Ascending aorta (tissue), 2 donors: Measurements from ENCODE around the gene GRHL3. TPM values are rescaled to one million over a fixed set of nuclear protein-coding genes. Genes with fewer than 3 reads are reported as not detected.

Experiments
- DNase-seq, 2 donors: peaks; one replicate each; pipeline ENCODE4 v3.0.0-alpha.2; 2019; ENCODE audit warnings: low spot score in 2 of 2
- H3K27ac ChIP-seq, 2 donors: fragments of 200-600 bp; sonication (generic); one replicate each; pipeline ENCODE4 v1.5.1; 2016 to 2017; ENCODE audit warnings: mild to moderate bottlenecking in 1 of 2
- H3K27me3 ChIP-seq: fragments of 200-600 bp; sonication (generic); one replicate; pipeline ENCODE4 v1.5.1; 2017
- H3K36me3 ChIP-seq, 2 donors: fragments of 200-600 bp; sonication (generic); one replicate each; pipeline ENCODE4 v1.5.1; 2016
- H3K4me1 ChIP-seq, 2 donors: fragments of 200-600 bp; sonication (generic); one replicate each; pipeline ENCODE4 v1.5.1; 2016 to 2017; ENCODE audit warnings: mild to moderate bottlenecking in 1 of 2
- H3K4me3 ChIP-seq, 2 donors: fragments of 200-600 bp; sonication (generic); one replicate each; pipeline ENCODE4 v1.5.1; 2016 to 2017; ENCODE audit warnings: mild to moderate bottlenecking in 1 of 2
- H3K9me3 ChIP-seq, 2 donors: fragments of 200-600 bp; sonication (generic); one replicate each; pipeline ENCODE4 v1.5.1; 2016
- intact Hi-C: fragments of 100-400 bp; cut with DNase I; formaldehyde crosslinking; loops from one replicate; pipeline ENCODE4 v1.15.1; 2023
- total RNA-seq: library from RNA; depleted of rRNA; stranded (reverse); fragments of >200 nt; gene quantifications from one replicate; pipeline ENCODE4 v1.1.0, GENCODE V29; 2016
- TF ChIP-seq, protein P1 (sequence below), 3 experiments: fragments of 200-600 bp in 2 of 3; fragments of 450-650 bp in 1 of 3; sonication (generic) in 2 of 3; IDR thresholded peaks; one replicate each; pipeline ENCODE4 v1.5.1; 2016 to 2019; ENCODE audit warnings: antibody characterized with exemption in 3 of 3, mild to moderate bottlenecking in 1 of 3, moderate library complexity in 1 of 3

GRHL3 gene
- total RNA-seq, 1 donor from 2014 or later: not detected

DNA sequence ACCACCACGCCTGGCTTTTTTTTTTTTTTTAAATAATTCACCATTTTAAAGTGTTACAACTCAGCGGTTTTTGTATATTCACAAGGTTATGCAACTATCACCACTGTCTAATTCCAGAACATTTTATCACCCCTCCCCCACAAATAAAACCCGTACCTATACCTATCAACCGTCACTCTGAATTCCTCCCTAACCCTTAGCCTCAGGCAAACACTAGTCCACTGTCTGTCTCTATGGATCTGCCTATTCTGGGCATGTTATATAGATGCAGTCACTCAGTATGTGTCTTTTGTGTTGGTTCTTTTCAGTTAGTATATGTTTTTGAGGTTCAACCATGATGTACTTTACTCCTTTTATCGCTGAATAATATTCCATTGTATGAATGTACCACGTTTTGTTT is 19.3 kb upstream of the GRHL3 start:
- no peaks in the 10 kb centered on the region for H3K36me3 ChIP-seq
- no peaks in the 10 kb centered on the region for H3K27me3 ChIP-seq
- H3K9me3 ChIP-seq: no peaks in the 10 kb centered on the region
- no peaks in the 10 kb centered on the region for H3K4me1 ChIP-seq
- H3K4me3 ChIP-seq: no peak overlapping the region
- H3K27ac ChIP-seq: no peak overlapping the region
- DNase-seq: no peak
- TF ChIP-seq, protein P1, sequence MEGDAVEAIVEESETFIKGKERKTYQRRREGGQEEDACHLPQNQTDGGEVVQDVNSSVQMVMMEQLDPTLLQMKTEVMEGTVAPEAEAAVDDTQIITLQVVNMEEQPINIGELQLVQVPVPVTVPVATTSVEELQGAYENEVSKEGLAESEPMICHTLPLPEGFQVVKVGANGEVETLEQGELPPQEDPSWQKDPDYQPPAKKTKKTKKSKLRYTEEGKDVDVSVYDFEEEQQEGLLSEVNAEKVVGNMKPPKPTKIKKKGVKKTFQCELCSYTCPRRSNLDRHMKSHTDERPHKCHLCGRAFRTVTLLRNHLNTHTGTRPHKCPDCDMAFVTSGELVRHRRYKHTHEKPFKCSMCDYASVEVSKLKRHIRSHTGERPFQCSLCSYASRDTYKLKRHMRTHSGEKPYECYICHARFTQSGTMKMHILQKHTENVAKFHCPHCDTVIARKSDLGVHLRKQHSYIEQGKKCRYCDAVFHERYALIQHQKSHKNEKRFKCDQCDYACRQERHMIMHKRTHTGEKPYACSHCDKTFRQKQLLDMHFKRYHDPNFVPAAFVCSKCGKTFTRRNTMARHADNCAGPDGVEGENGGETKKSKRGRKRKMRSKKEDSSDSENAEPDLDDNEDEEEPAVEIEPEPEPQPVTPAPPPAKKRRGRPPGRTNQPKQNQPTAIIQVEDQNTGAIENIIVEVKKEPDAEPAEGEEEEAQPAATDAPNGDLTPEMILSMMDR (IDR thresholded peaks at IDR 0.05): no peak
- intact Hi-C loops: no loop called here

DNA sequence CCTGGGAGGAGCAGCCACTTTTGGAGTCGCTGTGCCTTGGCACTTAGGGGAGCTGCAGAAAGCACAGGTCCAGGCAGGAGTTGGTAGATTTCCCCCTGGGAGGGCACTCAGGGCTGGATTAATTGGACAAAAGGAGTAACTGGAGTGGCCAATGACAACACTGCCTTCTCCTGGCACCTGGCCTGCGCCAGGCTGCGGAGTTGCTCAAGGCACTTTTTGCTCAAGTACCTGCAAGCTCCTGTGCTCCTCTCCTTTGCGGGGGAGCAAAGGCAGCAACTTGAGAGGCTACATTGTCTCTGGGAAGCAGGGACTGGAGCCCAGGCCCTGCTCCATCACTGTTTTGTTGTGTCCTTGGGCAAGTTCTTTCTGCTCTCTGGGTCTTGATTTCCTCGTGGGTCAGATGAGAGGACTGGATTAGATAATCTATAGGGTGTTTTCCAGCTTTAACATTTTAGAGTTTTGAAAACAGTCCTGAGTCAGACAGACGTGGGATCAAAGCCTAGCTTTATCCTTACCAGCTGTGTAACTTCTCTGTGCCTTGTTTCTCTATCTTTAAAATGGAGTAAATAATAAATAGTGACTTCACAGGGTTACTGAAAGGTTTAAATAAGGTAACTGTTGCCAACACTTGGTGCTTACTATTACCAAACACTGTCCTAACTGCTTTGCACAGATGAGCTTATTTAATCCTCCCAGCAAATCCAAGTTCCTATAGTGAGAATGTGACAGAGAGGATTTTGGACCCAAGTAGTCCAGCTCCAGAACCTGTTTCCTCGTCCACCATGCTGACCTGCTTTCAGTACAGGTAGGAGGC is 18.0 kb upstream of the GRHL3 start:
- DNase-seq: no peak

DNA sequence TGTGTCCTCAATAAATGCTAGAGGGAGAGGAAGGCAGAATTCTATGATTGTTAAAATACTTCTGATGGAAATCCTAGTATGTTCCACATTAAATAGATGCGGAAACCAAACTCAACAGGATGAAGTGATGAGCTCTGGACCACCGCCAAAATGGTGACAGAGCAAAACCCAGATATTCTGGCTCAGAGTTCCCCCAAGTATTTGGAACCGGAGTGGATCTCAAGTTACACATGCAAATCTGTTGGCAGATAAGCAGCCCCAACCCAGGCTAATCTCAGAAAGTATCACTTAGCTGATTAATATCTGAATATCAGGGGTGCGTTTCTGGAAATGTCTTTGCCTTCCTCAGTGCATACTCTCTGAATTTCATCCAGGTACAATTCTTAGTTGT is 17.4 kb upstream of the GRHL3 start:
- DNase-seq: no peak
- Histone ChIP-seq H3K27ac (no peak overlapping the region), H3K4me3 (no peak overlapping the region), H3K27me3 (no peaks in the 10 kb centered on the region), H3K4me1 (no peaks in the 10 kb centered on the region), H3K9me3 (no peaks in the 10 kb centered on the region), H3K36me3 (no peaks in the 10 kb centered on the region)
- TF ChIP-seq, protein P1 (IDR thresholded peaks at IDR 0.05): no peak
- intact Hi-C loops: no loop called here

More for the DNA sequence above, 18.0 kb upstream of the GRHL3 start:
- Histone ChIP-seq H3K27ac (no peak overlapping the region), H3K36me3 (no peaks in the 10 kb centered on the region), H3K4me3 (no peak overlapping the region), H3K27me3 (no peaks in the 10 kb centered on the region), H3K9me3 (no peaks in the 10 kb centered on the region), H3K4me1 (no peaks in the 10 kb centered on the region)
- TF ChIP-seq, protein P1 (IDR thresholded peaks at IDR 0.05): no peak
- intact Hi-C loops: no loop called here

DNA sequence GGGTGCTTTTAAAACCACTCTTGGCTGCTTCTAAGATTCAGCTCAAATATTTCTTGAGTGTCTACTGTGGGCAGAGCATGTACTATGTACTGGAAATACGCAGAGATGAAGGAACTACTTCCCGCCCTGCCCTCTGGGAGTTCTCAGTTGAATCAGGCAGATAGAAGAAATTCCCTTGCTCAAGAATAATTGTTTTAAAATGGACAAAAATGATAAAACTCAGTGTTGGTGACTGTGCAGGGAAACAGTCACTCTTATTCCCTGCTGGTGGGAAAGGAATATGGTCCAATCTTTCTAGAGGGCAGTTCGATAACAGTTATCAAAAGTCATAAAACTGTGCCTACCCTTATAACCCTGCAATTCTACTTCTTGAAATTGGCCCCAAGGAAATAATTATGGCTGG is 16.9 kb upstream of the GRHL3 start:
- H3K27me3 ChIP-seq: no peaks in the 10 kb centered on the region
- H3K36me3 ChIP-seq: no peaks in the 10 kb centered on the region
- DNase-seq: no peak
- TF ChIP-seq, protein P1 (IDR thresholded peaks at IDR 0.05): no peak
- no peaks in the 10 kb centered on the region for H3K4me1 ChIP-seq
- H3K4me3 ChIP-seq: no peak overlapping the region
- intact Hi-C loops: no loop called here
- no peak overlapping the region for H3K27ac ChIP-seq
- no peaks in the 10 kb centered on the region for H3K9me3 ChIP-seq

DNA sequence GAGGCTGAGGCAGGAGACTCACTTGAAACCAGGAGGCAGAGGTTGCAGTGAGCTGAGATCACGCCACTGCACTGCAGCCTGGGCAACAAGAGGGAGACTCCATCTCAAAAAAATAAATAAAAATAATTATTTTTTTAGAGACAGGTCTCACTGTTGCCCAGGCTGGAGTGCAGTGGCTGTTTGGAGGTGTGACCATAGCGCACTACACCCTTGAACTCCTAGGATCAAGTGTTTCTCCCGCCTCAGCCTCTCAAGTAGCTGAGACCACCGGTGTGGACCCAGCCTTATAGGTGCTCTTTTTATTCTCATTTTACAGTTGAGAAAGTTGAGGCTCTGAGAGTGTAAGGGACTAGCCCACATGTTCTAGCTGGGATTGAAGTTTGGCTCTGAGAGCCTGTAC is 15.6 kb upstream of the GRHL3 start:
- TF ChIP-seq, protein P1 (IDR thresholded peaks at IDR 0.05): no peak
- intact Hi-C loops: no loop called here

More for the DNA sequence above, 15.6 kb upstream of the GRHL3 start:
- H3K27ac ChIP-seq: no peak overlapping the region
- no peak overlapping the region for H3K4me3 ChIP-seq
- no peaks in the 10 kb centered on the region for H3K4me1 ChIP-seq
- H3K9me3 ChIP-seq: no peaks in the 10 kb centered on the region
- H3K36me3 ChIP-seq: no peaks in the 10 kb centered on the region
- H3K27me3 ChIP-seq: no peaks in the 10 kb centered on the region
- no peak for DNase-seq
